GM21423 (cell line): Measurements from ENCODE around the gene EP400.
"Not testable (repeated sequence)": the region's sequence is repeated elsewhere in the genome, so short reads cannot be mapped to it uniquely, and the experiment has no call there.

Experiments used
- ATAC-seq: cut with Tn5 transposase; IDR thresholded peaks from one replicate; pipeline ENCODE4 v1.9.1; 2021; ENCODE audit warnings: mild to moderate bottlenecking, moderate library complexity; ENCODE audit not compliant: unreplicated experiment

The EP400 gene

DNA sequence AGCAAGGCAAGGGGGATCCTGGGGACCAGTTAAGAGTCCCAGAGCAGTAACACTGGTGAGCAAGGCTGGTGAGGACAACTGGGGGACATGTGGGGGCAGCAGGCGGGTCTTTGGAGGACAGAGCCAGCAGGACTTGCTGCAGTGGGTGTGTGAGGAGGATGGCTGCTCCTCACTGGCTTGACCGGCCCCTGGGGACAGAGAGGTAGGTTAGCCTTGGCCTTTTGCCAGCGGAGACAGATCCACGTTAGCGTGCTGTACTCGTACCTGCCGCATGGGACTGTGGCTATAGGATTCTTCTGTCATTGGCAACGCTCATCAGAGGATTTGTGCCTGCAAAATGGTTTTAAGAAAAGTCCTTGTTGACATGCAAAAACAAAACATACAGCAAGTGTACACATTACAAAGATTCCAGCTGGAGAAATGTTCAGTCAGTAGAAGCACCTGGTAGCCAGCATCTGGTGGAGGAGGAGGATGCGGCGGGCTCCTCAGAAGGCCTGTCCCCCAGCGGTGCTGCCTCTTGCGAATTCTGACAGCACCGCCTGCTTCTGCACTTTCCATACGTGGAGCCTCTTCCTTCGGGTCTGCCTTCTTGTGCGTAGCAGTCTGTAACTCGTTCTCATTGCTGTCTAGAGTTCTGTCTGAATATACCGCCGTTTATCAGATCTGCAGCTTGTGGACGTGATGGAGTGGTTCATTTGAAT, 91.3 kb downstream of the EP400 start:
- no peak for ATAC-seq

DNA sequence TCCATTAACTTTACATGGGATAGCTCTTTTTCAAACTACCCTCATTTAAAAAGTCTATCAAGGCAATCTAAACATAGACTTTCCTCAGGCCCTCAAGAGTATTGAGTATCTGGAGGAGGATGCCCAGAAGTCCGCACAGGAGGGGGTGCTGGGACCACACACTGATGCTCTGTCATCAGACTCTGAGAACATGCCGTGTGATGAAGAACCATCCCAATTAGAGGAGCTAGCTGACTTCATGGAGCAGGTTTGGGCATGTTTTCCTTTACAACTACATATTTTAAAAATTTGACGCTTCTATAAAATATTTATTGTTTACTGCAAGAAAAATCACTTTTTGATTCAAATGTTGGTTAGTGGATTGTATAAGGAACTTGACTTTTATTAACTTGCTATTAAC, 93.5 kb downstream of the EP400 start:
- ATAC-seq, result no peak

GRCh38 chr12:132043770-132044467, 94.2 kb downstream of the EP400 start:
- ATAC-seq, result no peak

DNA sequence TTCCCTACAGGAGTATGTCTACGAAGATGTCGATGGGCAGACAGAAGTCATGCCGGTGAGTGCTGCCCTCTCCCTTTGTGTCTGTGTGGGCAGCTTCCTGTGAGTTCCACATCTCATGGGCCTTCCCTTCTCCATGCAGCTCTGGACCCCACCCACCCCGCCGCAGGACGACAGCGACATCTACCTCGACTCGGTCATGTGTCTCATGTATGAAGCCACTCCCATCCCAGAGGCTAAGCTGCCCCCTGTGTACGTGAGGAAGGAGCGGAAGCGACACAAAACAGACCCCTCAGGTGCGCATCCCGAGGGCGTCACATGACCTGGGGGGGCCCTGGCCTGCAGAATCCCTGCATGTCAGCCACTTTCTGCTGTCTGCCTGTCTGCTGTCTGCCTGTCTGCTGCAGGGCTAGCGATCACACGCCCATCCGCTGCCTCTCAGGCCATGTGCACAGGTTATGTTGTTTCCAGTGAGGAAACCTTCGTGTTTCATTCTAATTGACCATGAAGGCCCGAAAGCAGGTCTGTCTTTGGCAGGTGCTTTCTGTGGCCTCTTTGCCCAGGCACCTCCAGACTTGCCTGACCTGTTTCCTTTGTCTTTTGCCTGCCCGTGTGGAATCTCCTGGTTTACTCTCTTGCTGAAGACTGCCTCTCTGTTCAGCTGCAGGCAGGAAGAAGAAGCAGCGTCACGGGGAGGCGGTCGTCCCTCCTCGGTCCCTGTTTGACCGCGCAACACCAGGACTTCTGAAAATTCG, 95.1 kb downstream of the EP400 start:
- ATAC-seq, result no peak

DNA sequence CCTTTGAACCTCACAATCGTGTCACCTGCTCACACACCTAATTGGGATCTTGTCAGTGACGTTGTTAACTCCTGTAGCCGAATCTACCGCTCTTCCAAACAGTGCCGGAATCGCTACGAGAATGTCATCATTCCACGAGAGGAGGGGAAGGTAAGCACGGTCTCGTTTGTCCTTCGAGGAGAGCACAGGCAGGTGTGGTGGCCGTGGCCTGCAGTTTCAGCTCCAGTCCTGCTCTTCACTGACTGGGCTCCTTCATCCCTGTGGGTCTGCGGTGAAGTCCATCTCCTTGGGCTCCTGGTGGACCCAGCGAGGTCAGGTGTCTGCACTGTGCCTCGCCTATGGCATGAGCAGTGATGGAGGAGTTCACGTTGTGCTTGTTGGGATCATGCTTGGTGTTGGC, 96.0 kb downstream of the EP400 start:
- no peak for ATAC-seq

- ATAC-seq, result no peak
These were observed 96.8 kb downstream of the EP400 start for GRCh38 chr12:132046561-132046960.

DNA sequence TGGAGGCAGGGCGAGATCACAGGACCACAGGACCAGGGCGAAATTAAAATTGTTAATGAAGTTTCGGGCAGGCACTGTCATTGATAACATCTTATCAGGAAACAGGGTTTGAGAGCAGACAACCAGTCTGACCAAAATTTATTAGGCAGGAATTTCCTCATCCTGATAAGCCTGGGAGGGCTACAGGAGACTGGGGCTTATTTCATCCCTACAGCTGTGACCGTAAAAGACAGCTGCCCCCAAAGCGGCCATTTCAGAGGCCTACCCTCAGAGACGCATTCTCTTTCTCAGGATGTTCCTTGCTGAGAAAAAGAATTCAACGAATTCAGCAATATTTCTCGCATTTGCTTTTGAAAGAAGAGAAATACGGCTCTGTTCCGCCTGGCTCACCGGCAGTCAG, 97.9 kb downstream of the EP400 start:
- not testable (repeated sequence) for ATAC-seq

GRCh38 chr12:132049442-132049841, 99.7 kb downstream of the EP400 start:
- ATAC-seq, result no peak

DNA sequence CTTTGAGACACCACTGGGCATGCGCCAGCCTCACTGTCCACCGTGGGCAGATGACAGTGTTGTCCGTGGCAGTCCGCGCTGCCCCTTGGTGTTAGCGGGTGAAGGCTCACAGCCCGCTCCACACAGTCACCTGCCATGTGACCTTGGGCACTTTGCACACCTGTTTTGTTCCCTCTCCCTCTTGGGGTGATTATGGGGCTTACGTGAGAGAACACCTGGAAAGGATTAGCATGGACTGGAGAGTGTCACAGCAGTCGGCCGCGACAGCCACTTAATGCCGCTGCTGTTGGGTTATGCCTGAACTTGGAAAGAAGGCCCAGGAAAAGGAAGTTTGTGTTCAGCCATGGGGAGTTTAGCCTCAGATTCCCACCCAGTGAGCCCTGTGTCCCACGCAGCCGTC, 100.1 kb downstream of the EP400 start:
- no peak for ATAC-seq

DNA sequence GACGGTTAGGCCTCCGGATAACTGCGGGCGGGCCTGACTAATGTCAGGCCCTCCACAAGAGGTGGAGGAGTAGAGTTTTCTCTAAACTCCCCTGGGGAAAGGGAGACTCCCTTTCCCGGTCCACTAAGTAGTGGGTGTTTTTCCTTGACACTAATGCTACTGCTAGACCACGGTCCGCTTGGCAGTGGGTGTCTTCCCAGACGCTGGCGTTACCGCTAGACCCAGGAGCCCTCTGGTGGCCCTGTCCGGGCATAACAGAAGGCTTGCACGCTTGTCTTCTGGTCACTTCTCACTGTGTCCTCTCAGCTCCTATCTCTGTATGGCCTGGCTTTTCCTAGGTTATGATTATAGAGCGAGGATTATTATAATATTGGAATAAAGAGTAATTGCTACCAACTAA, 102.0 kb downstream of the EP400 start:
- not testable (repeated sequence) for ATAC-seq

DNA sequence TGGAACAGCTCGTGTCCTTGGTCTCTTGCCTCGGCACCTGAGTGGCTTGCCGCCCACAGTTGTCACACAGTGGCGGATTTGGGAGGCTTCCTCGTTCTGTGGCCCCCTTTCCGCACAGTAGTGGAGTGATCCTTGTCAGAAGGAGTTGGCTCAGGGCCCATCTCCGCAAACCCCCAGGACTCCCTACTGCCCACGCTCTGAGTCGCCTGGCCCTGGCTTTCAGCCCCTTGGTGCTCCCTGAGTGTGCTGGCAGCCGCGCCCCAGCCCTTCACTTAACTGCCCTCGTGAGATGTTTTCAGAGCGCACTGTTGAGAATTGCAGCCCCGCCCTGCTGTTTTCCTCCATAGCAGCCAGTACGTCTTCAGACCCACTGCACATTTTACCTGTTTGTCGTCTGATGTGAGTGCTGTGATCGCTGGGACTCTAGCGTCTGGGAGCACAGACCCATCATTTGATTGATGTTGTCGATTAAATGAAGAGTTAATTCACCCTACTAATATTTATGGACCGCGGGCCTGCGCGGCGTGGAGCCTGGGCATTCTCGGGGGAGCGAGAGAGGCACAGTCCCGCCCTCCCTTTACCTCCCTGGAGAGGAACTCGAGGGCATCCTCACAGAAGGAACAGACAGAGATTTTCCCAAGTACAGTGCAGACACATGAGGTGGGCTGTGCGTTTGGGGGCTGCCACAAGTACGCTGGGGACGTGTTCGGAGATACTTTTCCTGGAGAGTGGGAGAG, 102.6 kb downstream of the EP400 start:
- ATAC-seq, result no peak

- ATAC-seq, result no peak
These were observed 103.9 kb downstream of the EP400 start for GRCh38 chr12:132053338-132054330.

- no peak for ATAC-seq
These were observed 105.2 kb downstream of the EP400 start for GRCh38 chr12:132054983-132055382.

DNA sequence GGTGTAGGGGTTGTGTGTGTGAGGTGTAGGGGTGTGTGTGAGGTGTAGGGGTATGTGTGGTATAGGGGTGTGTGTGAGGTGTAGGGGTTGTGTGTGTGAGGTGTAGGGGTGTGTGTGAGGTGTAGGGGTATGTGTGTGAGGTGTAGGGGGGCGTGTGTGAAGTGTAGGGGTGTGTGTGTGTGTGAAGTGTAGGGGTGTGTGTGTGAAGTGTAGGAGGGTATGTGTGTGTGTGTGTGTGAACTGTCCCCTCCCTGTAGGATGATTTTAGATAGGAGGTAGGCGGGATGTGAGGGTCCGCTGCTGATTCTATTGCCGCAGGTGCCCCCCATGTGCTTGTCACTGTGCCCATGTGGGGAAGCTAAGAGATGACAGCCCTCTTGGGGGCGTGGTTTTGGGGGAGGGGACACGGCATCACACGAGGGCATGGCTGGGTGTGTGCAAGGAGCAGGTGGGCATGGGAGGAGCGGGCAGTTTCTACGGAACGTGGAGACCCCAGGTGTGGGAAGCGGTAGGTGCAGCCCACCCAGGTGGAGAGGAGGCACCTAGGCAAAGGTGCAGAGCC, 105.9 kb downstream of the EP400 start:
- no peak for ATAC-seq

DNA sequence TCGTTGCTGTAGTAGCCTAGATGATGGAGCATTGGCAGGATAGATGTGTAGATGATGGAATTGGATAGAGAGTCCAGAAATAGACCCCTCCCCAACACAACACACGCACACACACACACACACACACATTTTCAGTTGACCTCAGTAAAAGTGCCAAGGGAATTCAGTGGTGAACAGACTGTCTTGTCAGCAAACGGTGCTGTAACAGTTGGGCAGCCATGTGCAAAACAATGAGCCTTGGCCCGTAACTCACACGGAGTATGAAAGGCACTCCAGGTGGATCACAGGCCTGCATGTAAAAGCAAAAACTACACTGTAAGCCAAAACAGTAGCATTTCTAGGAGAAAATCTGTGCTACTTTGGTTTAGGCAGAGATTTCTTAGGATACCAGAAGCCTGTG, 106.6 kb downstream of the EP400 start:
- no peak for ATAC-seq

DNA sequence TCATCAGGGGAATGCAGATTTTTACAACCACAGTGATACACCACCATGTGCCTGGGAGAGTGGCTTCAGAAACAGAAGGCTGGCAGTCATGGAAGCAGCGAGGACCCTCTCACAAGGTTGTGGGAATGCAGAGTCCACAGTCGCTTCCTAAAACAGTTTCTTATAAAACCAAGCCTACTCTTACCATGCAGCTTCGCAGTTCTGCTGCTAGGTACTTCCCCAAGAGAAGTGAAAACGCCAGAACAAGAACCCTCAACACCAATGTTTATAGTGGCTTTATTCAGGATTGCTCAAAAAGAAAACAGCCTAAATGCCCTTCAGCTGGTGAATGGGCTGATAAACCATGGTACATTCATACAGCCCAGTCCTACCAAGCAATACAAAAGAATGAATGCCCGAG, 107.2 kb downstream of the EP400 start:
- ATAC-seq, result no peak

DNA sequence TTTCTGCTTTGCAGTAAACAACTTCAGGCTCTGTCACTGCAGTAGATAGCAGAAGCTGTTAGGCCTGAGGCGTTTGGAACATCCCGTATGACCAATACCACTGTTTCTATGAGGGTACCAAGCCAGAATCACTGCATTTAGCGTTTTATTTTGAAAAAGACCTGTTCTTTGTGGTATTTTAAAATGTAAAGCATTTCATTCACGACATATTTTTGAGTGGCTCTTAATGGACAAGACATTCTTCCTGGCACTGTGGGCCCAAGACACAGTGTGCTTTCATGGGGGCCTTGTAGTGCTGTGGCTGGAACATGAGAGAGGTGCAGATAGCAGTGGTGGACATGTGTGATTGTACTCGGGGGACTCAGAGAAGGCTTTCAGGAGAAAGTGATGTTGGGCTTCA, 107.9 kb downstream of the EP400 start:
- ATAC-seq, result no peak

- no peak for ATAC-seq
These were observed 111.5 kb downstream of the EP400 start for GRCh38 chr12:132061197-132061596.

DNA sequence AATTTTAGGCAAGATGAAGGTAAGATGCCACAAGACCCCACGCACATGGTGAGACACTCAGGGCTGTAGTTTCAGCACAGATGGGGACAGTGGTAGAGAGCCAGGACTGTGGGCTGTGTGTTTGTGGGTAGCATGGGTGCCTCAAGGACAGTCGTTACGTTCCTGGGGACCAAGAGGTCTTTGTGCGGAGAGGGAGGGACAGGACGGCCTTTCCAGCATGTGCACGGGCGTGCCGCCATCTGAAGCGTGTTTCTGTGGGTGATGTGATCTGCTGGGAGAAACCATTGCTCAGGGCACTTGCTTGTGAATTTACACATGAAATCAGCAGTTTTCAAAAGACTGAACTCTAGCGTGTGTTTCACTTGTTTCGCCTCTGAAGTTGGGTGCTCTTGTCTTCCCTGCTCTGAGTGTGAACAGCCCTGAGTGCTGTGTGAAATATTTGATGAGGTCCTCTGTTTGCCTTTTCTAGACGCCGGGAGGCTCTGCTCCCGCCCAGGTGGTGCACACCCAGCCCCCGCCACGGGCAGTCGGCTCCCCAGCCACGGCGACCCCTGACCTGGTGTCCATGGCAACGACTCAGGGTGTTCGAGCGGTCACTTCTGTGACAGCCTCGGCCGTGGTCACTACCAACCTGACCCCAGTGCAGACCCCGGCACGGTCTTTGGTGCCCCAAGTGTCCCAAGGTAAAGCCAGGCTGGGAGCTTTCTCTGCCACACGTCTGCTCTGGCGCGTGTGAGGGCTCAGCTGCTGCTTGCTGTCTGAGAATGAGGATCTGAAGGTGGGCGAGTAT, 112.1 kb downstream of the EP400 start:
- no peak for ATAC-seq
